Measurements from ENCODE around the gene ITGB4. TPM values are rescaled to one million over a fixed set of nuclear protein-coding genes. Genes with fewer than 3 reads are reported as not detected.

Gene ITGB4
- total and polyA plus RNA-seq, 2 of the 13 experiments (the other 11 are each of a cell fraction or from before 2014, with no cell fraction given) = 6.9 to 14.5 TPM

DNA sequence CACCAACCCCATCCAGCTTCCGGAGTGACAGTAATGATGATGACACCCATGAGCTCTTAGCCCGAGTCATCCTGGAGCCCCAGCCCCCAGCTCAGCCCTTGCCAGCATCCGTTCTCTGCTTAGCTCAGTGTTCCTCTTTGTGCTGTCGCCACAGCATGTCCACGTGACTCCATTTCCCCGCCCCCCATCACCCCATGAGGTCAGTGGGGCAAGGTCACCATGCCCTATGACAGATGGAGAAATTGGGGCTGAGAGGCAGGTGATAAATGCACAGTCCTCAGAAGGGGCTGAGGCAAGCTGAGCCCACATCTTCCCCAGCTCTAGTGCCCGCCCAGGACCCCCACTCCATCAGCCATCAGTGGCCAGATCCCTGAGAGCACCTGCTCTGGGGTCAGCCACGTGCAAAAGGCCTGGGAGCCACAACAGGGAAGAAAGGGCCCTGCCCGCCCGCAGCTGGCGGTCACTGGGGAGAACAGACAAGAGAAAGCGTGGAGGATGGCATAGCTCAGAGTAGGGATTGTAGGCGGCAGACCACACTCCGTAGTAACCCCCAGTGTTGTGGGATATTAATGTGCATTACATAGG lies 17.1 kb downstream of the ITGB4 start (continued):
- no peak for TF ChIP-seq ZMAT5 (CRISPR knock-in tag; IDR thresholded peaks at IDR 0.05; ENCODE audit: borderline replicate concordance, low read depth)
- TF ChIP-seq ZKSCAN1 (IDR thresholded peaks at IDR 0.05; ENCODE audit: low read length) = no peak
- TF ChIP-seq, protein P1, sequence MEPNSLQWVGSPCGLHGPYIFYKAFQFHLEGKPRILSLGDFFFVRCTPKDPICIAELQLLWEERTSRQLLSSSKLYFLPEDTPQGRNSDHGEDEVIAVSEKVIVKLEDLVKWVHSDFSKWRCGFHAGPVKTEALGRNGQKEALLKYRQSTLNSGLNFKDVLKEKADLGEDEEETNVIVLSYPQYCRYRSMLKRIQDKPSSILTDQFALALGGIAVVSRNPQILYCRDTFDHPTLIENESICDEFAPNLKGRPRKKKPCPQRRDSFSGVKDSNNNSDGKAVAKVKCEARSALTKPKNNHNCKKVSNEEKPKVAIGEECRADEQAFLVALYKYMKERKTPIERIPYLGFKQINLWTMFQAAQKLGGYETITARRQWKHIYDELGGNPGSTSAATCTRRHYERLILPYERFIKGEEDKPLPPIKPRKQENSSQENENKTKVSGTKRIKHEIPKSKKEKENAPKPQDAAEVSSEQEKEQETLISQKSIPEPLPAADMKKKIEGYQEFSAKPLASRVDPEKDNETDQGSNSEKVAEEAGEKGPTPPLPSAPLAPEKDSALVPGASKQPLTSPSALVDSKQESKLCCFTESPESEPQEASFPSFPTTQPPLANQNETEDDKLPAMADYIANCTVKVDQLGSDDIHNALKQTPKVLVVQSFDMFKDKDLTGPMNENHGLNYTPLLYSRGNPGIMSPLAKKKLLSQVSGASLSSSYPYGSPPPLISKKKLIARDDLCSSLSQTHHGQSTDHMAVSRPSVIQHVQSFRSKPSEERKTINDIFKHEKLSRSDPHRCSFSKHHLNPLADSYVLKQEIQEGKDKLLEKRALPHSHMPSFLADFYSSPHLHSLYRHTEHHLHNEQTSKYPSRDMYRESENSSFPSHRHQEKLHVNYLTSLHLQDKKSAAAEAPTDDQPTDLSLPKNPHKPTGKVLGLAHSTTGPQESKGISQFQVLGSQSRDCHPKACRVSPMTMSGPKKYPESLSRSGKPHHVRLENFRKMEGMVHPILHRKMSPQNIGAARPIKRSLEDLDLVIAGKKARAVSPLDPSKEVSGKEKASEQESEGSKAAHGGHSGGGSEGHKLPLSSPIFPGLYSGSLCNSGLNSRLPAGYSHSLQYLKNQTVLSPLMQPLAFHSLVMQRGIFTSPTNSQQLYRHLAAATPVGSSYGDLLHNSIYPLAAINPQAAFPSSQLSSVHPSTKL (CRISPR knock-in tag; IDR thresholded peaks at IDR 0.05) = peak; percentile 76
- no peak for TF ChIP-seq CC2D1A (CRISPR knock-in tag; IDR thresholded peaks at IDR 0.05)
- TF ChIP-seq TAF1 (CRISPR knock-in tag; IDR thresholded peaks at IDR 0.05) = no peak
- TF ChIP-seq ZNF563 (CRISPR knock-in tag; IDR thresholded peaks at IDR 0.05) = 0 out of 2 replicates have a peak, but pooled peaks have one; percentile 56
- peak; percentile 60 for TF ChIP-seq MYC (CRISPR knock-in tag; IDR thresholded peaks at IDR 0.05; ENCODE audit: borderline replicate concordance)
- TF ChIP-seq SRSF4 (IDR thresholded peaks at IDR 0.05; ENCODE audit: low read depth, low read length, poor library complexity, severe bottlenecking) = no peak
- no peak for TF ChIP-seq ZNF761 (CRISPR knock-in tag; conservative IDR thresholded peaks at IDR 0.05)
- TF ChIP-seq RFXAP (CRISPR knock-in tag; IDR thresholded peaks at IDR 0.05; ENCODE audit: borderline replicate concordance) = no peak
- no peak for TF ChIP-seq ZNF317 (CRISPR knock-in tag; IDR thresholded peaks at IDR 0.05)
- no peak for TF ChIP-seq KLF11 (CRISPR knock-in tag; IDR thresholded peaks at IDR 0.05)
- no peak; the same call in 1 of the 2 replicates for TF ChIP-seq SALL1 (CRISPR knock-in tag; IDR thresholded peaks at IDR 0.05)
- TF ChIP-seq, protein P2, sequence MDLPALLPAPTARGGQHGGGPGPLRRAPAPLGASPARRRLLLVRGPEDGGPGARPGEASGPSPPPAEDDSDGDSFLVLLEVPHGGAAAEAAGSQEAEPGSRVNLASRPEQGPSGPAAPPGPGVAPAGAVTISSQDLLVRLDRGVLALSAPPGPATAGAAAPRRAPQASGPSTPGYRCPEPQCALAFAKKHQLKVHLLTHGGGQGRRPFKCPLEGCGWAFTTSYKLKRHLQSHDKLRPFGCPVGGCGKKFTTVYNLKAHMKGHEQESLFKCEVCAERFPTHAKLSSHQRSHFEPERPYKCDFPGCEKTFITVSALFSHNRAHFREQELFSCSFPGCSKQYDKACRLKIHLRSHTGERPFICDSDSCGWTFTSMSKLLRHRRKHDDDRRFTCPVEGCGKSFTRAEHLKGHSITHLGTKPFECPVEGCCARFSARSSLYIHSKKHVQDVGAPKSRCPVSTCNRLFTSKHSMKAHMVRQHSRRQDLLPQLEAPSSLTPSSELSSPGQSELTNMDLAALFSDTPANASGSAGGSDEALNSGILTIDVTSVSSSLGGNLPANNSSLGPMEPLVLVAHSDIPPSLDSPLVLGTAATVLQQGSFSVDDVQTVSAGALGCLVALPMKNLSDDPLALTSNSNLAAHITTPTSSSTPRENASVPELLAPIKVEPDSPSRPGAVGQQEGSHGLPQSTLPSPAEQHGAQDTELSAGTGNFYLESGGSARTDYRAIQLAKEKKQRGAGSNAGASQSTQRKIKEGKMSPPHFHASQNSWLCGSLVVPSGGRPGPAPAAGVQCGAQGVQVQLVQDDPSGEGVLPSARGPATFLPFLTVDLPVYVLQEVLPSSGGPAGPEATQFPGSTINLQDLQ (CRISPR knock-in tag; IDR thresholded peaks at IDR 0.05) = no peak
- peak; percentile 48; the same call in 1 of the 2 replicates for TF ChIP-seq HOXA3 (CRISPR knock-in tag; IDR thresholded peaks at IDR 0.05)
- no peak for TF ChIP-seq MAFF (IDR thresholded peaks at IDR 0.05; ENCODE audit: low read depth, low read length)
- TF ChIP-seq MBD4 (IDR thresholded peaks at IDR 0.05; ENCODE audit: borderline replicate concordance, low read length) = no peak
- peak; percentile 62 for TF ChIP-seq PAXIP1 (CRISPR knock-in tag; conservative IDR thresholded peaks at IDR 0.05)
- no peak for TF ChIP-seq ARHGAP35 (CRISPR knock-in tag; IDR thresholded peaks at IDR 0.05; ENCODE audit: borderline replicate concordance)
